Caco-2 (cell line): Measurements from ENCODE around the gene TMEM218. TPM values are rescaled to one million over a fixed set of nuclear protein-coding genes. Genes with fewer than 3 reads are reported as not detected.

Experiments used
- Bru-seq: library from RNA; stranded (reverse); fragments of 400-500 nt; gene quantifications from one replicate; lab custom pipeline; 2021; lab: Mats Ljungman, UMichigan
- BruChase-seq, 2 experiments: library from RNA; stranded (reverse); fragments of 400-500 nt; gene quantifications; one replicate each; lab custom pipeline; 2021; lab: Mats Ljungman, UMichigan
- BruUV-seq: library from RNA; stranded (reverse); fragments of 400-500 nt; replicated peaks from 2 replicates; lab custom pipeline; 2021; lab: Mats Ljungman, UMichigan
- CTCF ChIA-PET: fragments of 300-600 bp; sonication (Branson Sonifier 250); formaldehyde crosslinking; loops from one replicate; lab custom pipeline; 2022; ENCODE audit warnings: antibody characterized with exemption; lab: Charles Lee
- POLR2A ChIA-PET: fragments of 300-600 bp; sonication (Branson Sonifier 250); formaldehyde crosslinking; loops from one replicate; lab custom pipeline; 2022; ENCODE audit warnings: antibody characterized with exemption; lab: Charles Lee
- DNase-seq, 2 experiments: peaks; one replicate each; pipeline versions ENCODE4 v3.0.0 to v3.0.0-alpha.2; 2020 to 2022
- H3K27me3 ChIP-seq: replicated peaks from 2 replicates; pipeline ENCODE4 v1.6.0; 2011; ENCODE audit warnings: low read length; ENCODE audit not compliant: control insufficient read depth, insufficient read depth
- H3K36me3 ChIP-seq: 2 replicates; pipeline ENCODE4 v1.5.1; 2011; ENCODE audit warnings: low read length; ENCODE audit not compliant: control insufficient read depth, insufficient read depth
- H3K4me1 ChIP-seq: fragments of 250-450 bp; sonication (Bioruptor Pico); 2 replicates; pipeline ENCODE4 v1.5.1; 2020; ENCODE audit warnings: mild to moderate bottlenecking
- H3K4me3 ChIP-seq: 2 replicates; pipeline ENCODE4 v1.5.1; 2011; ENCODE audit warnings: low read depth, mild to moderate bottlenecking, control low read depth, low read length
- H3K9me3 ChIP-seq: fragments of 250-450 bp; sonication (Bioruptor Pico); 2 replicates; pipeline ENCODE4 v1.5.1; 2020; ENCODE audit warnings: mild to moderate bottlenecking, moderate library complexity
- H3K27ac Mint-ChIP-seq: one replicate; pipeline ENCODE4 v1.8.0; 2022; ENCODE audit warnings: mixed read lengths; ENCODE audit not compliant: unreplicated experiment
- H3K27me3 Mint-ChIP-seq: one replicate; pipeline ENCODE4 v1.8.0; 2022; ENCODE audit warnings: mixed read lengths; ENCODE audit not compliant: insufficient read depth, unreplicated experiment
- H3K36me3 Mint-ChIP-seq: one replicate; pipeline ENCODE4 v1.8.0; 2022; ENCODE audit warnings: mild to moderate bottlenecking, mixed read lengths; ENCODE audit not compliant: insufficient read depth, unreplicated experiment
- H3K4me1 Mint-ChIP-seq: one replicate; pipeline ENCODE4 v1.8.0; 2022; ENCODE audit warnings: low read depth, mixed read lengths; ENCODE audit not compliant: unreplicated experiment
- H3K4me3 Mint-ChIP-seq: one replicate; pipeline ENCODE4 v1.8.0; 2022; ENCODE audit warnings: mild to moderate bottlenecking, moderate library complexity, mixed read lengths; ENCODE audit not compliant: unreplicated experiment
- H3K9me3 Mint-ChIP-seq: one replicate; pipeline ENCODE4 v1.8.0; 2022; ENCODE audit warnings: mixed read lengths; ENCODE audit not compliant: unreplicated experiment
- CTCF ChIP-seq, 2 experiments: fragments of 200-600 bp in 1 of 2; IDR thresholded peaks; 1 replicate in 1 of 2; 2 replicates in 1 of 2; pipeline versions ENCODE4 v1.5.1 to v1.8.0; 2011 to 2022; ENCODE audit warnings: antibody characterized with exemption in 1 of 2, control low read depth in 1 of 2, inconsistent platforms in 1 of 2, low read depth in 1 of 2, low read length in 1 of 2, mild to moderate bottlenecking in 1 of 2, moderate library complexity in 1 of 2; ENCODE audit not compliant: insufficient read depth in 1 of 2, severe bottlenecking in 1 of 2, unreplicated experiment in 1 of 2
- intact Hi-C: fragments of 100-400 bp; cut with micrococcal nuclease; formaldehyde crosslinking; loops from one replicate; pipeline ENCODE4 v1.10.0; 2022; ENCODE audit not compliant: unreplicated experiment
- long read RNA-seq: library from polyadenylated mRNA; stranded (forward); transcript quantifications from one replicate; pipeline ENCODE4 v2.0.0, GENCODE V29; 2022
- total RNA-seq: library from RNA; stranded (reverse); gene quantifications from 2 replicates; pipeline ENCODE4 v1.2.3, GENCODE V29; 2022

The TMEM218 gene
- total RNA-seq (15.5 and 20.3 TPM in 2 replicates), Bru-seq, nascent RNA (percentile 76 among the genes with signal in this experiment), BruChase-seq, experiment 1, labeled RNA remaining after a 2-hour chase (percentile 68 among the genes with signal in this experiment), BruChase-seq, experiment 2, labeled RNA remaining after a 6-hour chase (percentile 59 among the genes with signal in this experiment)
- long read RNA-seq, partial matches to known transcripts = 0 of 39 reads
- long read RNA-seq, other reads (novel, unspliced or antisense) = 35 of 39 reads

- ChIA-PET CTCF (interaction anchor here (0.8 to 1.9 kb wide), 12 partner anchors 12 to 1369 kb away, joined by 3 to 28 read pairs (median 4); no protein-coding TSS in a partner anchor), POLR2A (interaction anchor here (0.5 to 2.0 kb wide), 7 partner anchors 12 to 776 kb away, joined by 3 to 21 read pairs (median 11); partner anchors contain the start of genes CCDC15 and HYLS1)
- peak; percentile 100 for DNase-seq
- peaks cover 20% of the 10 kb centered on the region for H3K36me3 Mint-ChIP-seq
- no peaks in the 10 kb centered on the region for H3K27me3 Mint-ChIP-seq
- Histone ChIP-seq H3K4me1 (peaks cover 6% of the 10 kb centered on the region; the same call in 1 of the 2 replicates), H3K4me3 (peak within 1 kb of the TSS; percentile 50), H3K36me3 (no peaks in the 10 kb centered on the region), H3K9me3 (0 out of 2 replicates have a peak, but pooled peaks cover 4% of the 10 kb centered on the region), H3K27me3 (no peaks in the 10 kb centered on the region)
- no TSS peak for BruUV-seq
- intact Hi-C loops = loop anchor here (1.0 to 2.0 kb wide), 6 partner anchors 13 to 157 kb away; partner anchors contain the start of genes CCDC15 and SLC37A2
- no peaks in the 10 kb centered on the region for H3K4me1 Mint-ChIP-seq
- peak within 1 kb of the TSS; percentile 88 for H3K4me3 Mint-ChIP-seq
- H3K9me3 Mint-ChIP-seq = peaks cover 24% of the 10 kb centered on the region
- TF ChIP-seq CTCF (IDR thresholded peaks at IDR 0.05; ENCODE audit: insufficient read depth in 1 of 2, low read depth in 1 of 2, low read length in 1 of 2, severe bottlenecking in 1 of 2, unreplicated experiment in 1 of 2) = no peak
- peak within 1 kb of the TSS; percentile 90 for H3K27ac Mint-ChIP-seq
Observed at GRCh38 chr11:125111343-125112207, at the start of gene TMEM218. Gene TMEM218 (minus strand): TSS chr11:125111626. CDS start chr11:125102241, 9,385 bp downstream.

GRCh38 chr11:125157953-125158680 lies 46.7 kb upstream of the TMEM218 start:
- Mint-ChIP-seq H3K36me3 (no peaks in the 10 kb centered on the region), H3K4me3 (no peak overlapping the region), H3K27ac (no peak overlapping the region), H3K9me3 (peaks cover 9% of the 10 kb centered on the region), H3K27me3 (peaks cover 30% of the 10 kb centered on the region), H3K4me1 (no peaks in the 10 kb centered on the region)
- BruUV-seq = no TSS peak
- TF ChIP-seq CTCF (IDR thresholded peaks at IDR 0.05; ENCODE audit: insufficient read depth in 1 of 2, low read depth in 1 of 2, low read length in 1 of 2, severe bottlenecking in 1 of 2, unreplicated experiment in 1 of 2) = no peak
- no peak for DNase-seq
- ChIA-PET POLR2A (no interaction called here), CTCF (no interaction called here)
- peaks cover 7% of the 10 kb centered on the region; the same call in 1 of the 2 replicates for H3K27me3 ChIP-seq
- no peaks in the 10 kb centered on the region for H3K4me1 ChIP-seq
- no peaks in the 10 kb centered on the region for H3K36me3 ChIP-seq
- intact Hi-C loops = no loop called here
- no peak overlapping the region for H3K4me3 ChIP-seq
- H3K9me3 ChIP-seq = peaks cover 9% of the 10 kb centered on the region; the same call in 1 of the 2 replicates
